Measurements from ENCODE around the gene IL17RB. TPM values are rescaled to one million over a fixed set of nuclear protein-coding genes. Genes with fewer than 3 reads are reported as not detected.

IL17RB gene
- total RNA-seq, 2 donors from 2014 or later, result 2.3 TPM; not detected in 1

DNA sequence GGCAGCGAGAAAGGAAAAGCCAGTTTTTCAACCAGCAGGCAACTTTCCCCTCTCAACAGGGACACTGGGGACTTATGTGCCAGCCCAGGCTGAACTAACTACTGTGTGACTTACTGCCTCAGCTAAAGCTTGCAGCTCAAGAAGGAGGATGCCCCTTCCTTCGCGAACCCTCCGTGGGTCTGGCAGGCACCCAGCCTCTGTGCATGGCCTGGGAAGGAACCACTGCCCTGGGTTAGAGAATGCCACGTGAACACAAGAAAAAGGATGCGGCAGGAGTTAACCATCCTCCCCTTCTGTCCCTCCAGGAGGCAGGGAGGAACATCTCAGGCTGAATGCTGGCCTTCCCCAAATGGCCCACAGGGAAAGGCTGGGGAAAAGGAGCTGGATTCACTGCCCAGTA, 29.2 kb upstream of the IL17RB start:
- H3K9me3 ChIP-seq, result no peaks in the 10 kb centered on the region
- H3K4me1 ChIP-seq (ENCODE audit: control insufficient read depth in 1 of 2, low read depth in 2 of 2), result no peaks in the 10 kb centered on the region
- H3K27ac ChIP-seq, result no peak overlapping the region
- TF ChIP-seq, protein P1, sequence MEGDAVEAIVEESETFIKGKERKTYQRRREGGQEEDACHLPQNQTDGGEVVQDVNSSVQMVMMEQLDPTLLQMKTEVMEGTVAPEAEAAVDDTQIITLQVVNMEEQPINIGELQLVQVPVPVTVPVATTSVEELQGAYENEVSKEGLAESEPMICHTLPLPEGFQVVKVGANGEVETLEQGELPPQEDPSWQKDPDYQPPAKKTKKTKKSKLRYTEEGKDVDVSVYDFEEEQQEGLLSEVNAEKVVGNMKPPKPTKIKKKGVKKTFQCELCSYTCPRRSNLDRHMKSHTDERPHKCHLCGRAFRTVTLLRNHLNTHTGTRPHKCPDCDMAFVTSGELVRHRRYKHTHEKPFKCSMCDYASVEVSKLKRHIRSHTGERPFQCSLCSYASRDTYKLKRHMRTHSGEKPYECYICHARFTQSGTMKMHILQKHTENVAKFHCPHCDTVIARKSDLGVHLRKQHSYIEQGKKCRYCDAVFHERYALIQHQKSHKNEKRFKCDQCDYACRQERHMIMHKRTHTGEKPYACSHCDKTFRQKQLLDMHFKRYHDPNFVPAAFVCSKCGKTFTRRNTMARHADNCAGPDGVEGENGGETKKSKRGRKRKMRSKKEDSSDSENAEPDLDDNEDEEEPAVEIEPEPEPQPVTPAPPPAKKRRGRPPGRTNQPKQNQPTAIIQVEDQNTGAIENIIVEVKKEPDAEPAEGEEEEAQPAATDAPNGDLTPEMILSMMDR (IDR thresholded peaks at IDR 0.05), result no peak
- no peak for DNase-seq (ENCODE audit: low spot score)
- no peak for ATAC-seq (ENCODE audit: insufficient number of reproducible peaks, low FRiP score, low read depth)
- H3K36me3 ChIP-seq, result no peaks in the 10 kb centered on the region
- H3K27me3 ChIP-seq (replicated peaks; ENCODE audit: insufficient read depth), result no peaks in the 10 kb centered on the region
- H3K4me3 ChIP-seq, result no peak overlapping the region

GRCh38 chr3:53817809-53818208, 28.6 kb upstream of the IL17RB start:
- Histone ChIP-seq H3K9me3 (no peaks in the 10 kb centered on the region), H3K4me3 (no peak overlapping the region), H3K27me3 (replicated peaks; ENCODE audit: insufficient read depth) (no peaks in the 10 kb centered on the region), H3K36me3 (no peaks in the 10 kb centered on the region), H3K4me1 (ENCODE audit: control insufficient read depth in 1 of 2, low read depth in 2 of 2) (no peaks in the 10 kb centered on the region), H3K27ac (no peak overlapping the region)
- DNase-seq (ENCODE audit: low spot score), result no peak
- TF ChIP-seq, protein P1 (IDR thresholded peaks at IDR 0.05), result no peak
- ATAC-seq (ENCODE audit: insufficient number of reproducible peaks, low FRiP score, low read depth), result no peak

DNA sequence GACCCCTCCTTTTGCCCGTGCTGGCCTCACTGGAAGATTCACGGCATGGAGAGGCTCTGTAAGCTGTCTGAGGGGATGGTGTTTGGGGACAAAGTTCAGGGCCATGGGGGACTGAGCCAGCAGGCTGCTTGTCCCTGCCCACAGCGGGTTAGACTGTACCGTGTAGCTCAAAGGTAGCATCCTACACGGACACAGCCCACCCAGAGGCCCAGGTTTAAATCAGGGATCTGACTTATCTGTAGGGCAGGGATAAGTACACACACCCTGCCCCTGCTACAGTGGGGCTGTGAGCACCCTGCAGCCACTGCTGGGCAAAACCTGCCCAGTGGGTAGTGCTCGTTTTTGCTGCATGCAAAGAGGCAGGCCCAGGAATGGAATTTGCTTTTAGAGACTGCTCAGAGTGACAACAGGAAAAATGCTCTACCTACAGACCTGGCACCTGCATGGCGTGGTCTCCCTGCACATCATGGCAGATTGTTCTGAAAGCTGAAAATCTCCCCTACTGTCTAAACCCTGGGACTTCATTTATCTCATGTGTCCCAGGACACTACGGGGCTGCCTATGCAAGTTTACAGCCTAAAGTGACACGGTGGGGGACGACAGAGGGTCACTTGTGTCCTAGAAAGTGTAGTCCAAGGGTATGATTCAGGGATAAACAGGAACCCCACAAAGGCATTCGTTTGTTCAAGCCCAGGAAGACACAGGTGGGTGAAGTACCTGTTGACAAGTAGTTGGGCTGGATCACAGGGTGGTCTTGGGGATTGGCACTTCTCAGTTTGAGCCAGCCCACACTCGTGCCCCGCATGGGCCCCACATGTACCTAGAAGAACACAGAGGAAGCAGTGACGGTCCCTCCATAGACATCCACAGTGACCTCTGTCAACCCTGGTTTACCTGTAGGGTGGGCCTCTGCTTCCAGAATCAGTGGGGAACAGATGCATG, 27.9 kb upstream of the IL17RB start:
- no peaks in the 10 kb centered on the region for H3K36me3 ChIP-seq
- DNase-seq (ENCODE audit: low spot score) (no peak), ATAC-seq (ENCODE audit: insufficient number of reproducible peaks, low FRiP score, low read depth) (no peak)
- TF ChIP-seq, protein P1 (IDR thresholded peaks at IDR 0.05), result no peak
- no peaks in the 10 kb centered on the region for H3K4me1 ChIP-seq (ENCODE audit: control insufficient read depth in 1 of 2, low read depth in 2 of 2)
- H3K27me3 ChIP-seq (replicated peaks; ENCODE audit: insufficient read depth), result no peaks in the 10 kb centered on the region
- H3K27ac ChIP-seq, result no peak overlapping the region
- no peak overlapping the region for H3K4me3 ChIP-seq
- no peaks in the 10 kb centered on the region for H3K9me3 ChIP-seq

- ATAC-seq (ENCODE audit: insufficient number of reproducible peaks, low FRiP score, low read depth) (no peak), DNase-seq (ENCODE audit: low spot score) (no peak)
- Histone ChIP-seq H3K4me3 (no peak overlapping the region), H3K4me1 (ENCODE audit: control insufficient read depth in 1 of 2, low read depth in 2 of 2) (no peaks in the 10 kb centered on the region), H3K27ac (no peak overlapping the region), H3K9me3 (no peaks in the 10 kb centered on the region), H3K27me3 (replicated peaks; ENCODE audit: insufficient read depth) (no peaks in the 10 kb centered on the region), H3K36me3 (no peaks in the 10 kb centered on the region)
- TF ChIP-seq, protein P1 (IDR thresholded peaks at IDR 0.05), result no peak
Measured at GRCh38 chr3:53819163-53819868, 27.1 kb upstream of the IL17RB start.

GRCh38 chr3:53820084-53820483, 26.3 kb upstream of the IL17RB start:
- H3K27ac ChIP-seq, result no peak overlapping the region
- DNase-seq (ENCODE audit: low spot score) (no peak), ATAC-seq (ENCODE audit: insufficient number of reproducible peaks, low FRiP score, low read depth) (no peak)
- no peak overlapping the region for H3K4me3 ChIP-seq
- H3K9me3 ChIP-seq, result no peaks in the 10 kb centered on the region
- H3K4me1 ChIP-seq (ENCODE audit: control insufficient read depth in 1 of 2, low read depth in 2 of 2), result no peaks in the 10 kb centered on the region
- TF ChIP-seq, protein P1 (IDR thresholded peaks at IDR 0.05), result no peak
- H3K27me3 ChIP-seq (replicated peaks; ENCODE audit: insufficient read depth), result no peaks in the 10 kb centered on the region
- H3K36me3 ChIP-seq, result no peaks in the 10 kb centered on the region

All from thoracic aorta (tissue), 2 donors.